Neural cell (in vitro differentiated cells): ENCODE data around the gene APBA2.

ENCODE experiments used
- EZH2 ChIP-seq: fragments of 200-600, 300-800 bp; shearing (Covaris generic), sonication (generic); IDR thresholded peaks from 2 replicates; pipeline ENCODE4 v1.6.1; 2014; ENCODE audit warnings: antibody characterized with exemption, low read length, borderline replicate concordance, mild to moderate bottlenecking; ENCODE audit not compliant: insufficient read depth, poor library complexity, severe bottlenecking
- POLR2AphosphoS5 ChIP-seq: IDR thresholded peaks from 2 replicates; pipeline ENCODE4 v1.6.1; 2012
- RAD21 ChIP-seq: fragments of 450-650 bp; conservative IDR thresholded peaks from 2 replicates; pipeline ENCODE4 v1.6.1; 2014; ENCODE audit warnings: antibody characterized with exemption, mild to moderate bottlenecking, moderate library complexity
- TF ChIP-seq, protein P1 (sequence below): fragments of 450-650 bp; IDR thresholded peaks from 2 replicates; pipeline ENCODE4 v1.5.1; 2014; ENCODE audit warnings: antibody characterized with exemption, mild to moderate bottlenecking, moderate library complexity; ENCODE audit not compliant: poor library complexity, severe bottlenecking

DNA sequence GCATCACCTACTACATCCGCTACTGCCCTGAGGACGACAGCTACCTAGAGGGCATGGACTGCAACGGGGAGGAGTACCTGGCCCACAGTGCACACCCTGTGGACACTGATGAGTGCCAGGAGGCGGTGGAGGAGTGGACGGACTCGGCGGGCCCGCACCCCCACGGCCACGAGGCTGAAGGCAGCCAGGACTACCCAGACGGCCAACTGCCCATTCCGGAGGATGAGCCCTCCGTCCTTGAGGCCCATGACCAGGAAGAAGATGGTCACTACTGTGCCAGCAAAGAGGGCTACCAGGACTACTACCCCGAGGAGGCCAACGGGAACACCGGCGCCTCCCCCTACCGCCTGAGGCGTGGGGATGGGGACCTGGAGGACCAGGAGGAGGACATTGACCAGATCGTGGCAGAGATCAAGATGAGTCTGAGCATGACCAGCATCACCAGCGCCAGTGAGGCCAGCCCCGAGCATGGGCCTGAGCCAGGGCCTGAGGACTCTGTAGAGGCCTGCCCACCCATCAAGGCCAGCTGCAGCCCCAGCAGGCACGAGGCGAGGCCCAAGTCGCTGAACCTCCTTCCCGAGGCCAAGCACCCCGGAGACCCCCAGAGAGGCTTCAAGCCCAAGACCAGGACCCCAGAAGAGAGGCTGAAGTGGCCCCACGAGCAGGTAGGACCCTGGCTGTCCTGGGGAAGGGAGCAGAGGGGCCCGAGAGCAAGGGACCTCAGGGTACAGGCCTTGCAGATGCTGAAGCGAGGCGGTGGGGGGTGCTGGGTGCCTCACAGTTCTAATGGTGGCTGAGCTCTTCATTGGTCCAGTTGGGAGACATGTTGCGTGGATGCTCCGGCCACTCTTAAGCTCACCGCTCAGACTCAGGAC is 168.6 kb downstream of the APBA2 start:
- TF ChIP-seq, protein P1, sequence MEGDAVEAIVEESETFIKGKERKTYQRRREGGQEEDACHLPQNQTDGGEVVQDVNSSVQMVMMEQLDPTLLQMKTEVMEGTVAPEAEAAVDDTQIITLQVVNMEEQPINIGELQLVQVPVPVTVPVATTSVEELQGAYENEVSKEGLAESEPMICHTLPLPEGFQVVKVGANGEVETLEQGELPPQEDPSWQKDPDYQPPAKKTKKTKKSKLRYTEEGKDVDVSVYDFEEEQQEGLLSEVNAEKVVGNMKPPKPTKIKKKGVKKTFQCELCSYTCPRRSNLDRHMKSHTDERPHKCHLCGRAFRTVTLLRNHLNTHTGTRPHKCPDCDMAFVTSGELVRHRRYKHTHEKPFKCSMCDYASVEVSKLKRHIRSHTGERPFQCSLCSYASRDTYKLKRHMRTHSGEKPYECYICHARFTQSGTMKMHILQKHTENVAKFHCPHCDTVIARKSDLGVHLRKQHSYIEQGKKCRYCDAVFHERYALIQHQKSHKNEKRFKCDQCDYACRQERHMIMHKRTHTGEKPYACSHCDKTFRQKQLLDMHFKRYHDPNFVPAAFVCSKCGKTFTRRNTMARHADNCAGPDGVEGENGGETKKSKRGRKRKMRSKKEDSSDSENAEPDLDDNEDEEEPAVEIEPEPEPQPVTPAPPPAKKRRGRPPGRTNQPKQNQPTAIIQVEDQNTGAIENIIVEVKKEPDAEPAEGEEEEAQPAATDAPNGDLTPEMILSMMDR: no peak
- no peak for TF ChIP-seq POLR2AphosphoS5
- no peak for TF ChIP-seq EZH2
- TF ChIP-seq RAD21: no peak
